ENCODE measurements around the gene PPP1R1B.
A peak's percentile ranks its signal among the peaks of the same experiment; 100 is the strongest.

The PPP1R1B gene

GRCh38 chr17:39601758-39602532, 24.8 kb upstream of the PPP1R1B start:
- TF ChIP-seq REST (IDR thresholded peaks at IDR 0.05; ENCODE audit: low read depth) (peak; percentile 75), EGR1 (IDR thresholded peaks at IDR 0.05) (no peak)

- TF ChIP-seq TCF12 (IDR thresholded peaks at IDR 0.05; ENCODE audit: low read depth), result no peak
Measured at GRCh38 chr17:39602533-39603303, 24.0 kb upstream of the PPP1R1B start.

GRCh38 chr17:39603304-39604016, 23.3 kb upstream of the PPP1R1B start:
- no peak for TF ChIP-seq FOXM1 (IDR thresholded peaks at IDR 0.05; ENCODE audit: borderline replicate concordance, low read depth)
- no peak for TF ChIP-seq TAF1 (IDR thresholded peaks at IDR 0.05; ENCODE audit: low read depth)
- no peak for TF ChIP-seq EGR1 (IDR thresholded peaks at IDR 0.05)
- no peak for TF ChIP-seq NFIC (IDR thresholded peaks at IDR 0.05)
- no peak for TF ChIP-seq TCF12 (IDR thresholded peaks at IDR 0.05; ENCODE audit: low read depth)
- no peak for TF ChIP-seq TEAD4 (IDR thresholded peaks at IDR 0.05)
- TF ChIP-seq YY1 (IDR thresholded peaks at IDR 0.05; ENCODE audit: low read depth), result no peak
- no peak for TF ChIP-seq EP300 (IDR thresholded peaks at IDR 0.05; ENCODE audit: borderline replicate concordance)
- no peak for TF ChIP-seq MAX (IDR thresholded peaks at IDR 0.05)
- TF ChIP-seq CEBPB (IDR thresholded peaks at IDR 0.05), result no peak
- TF ChIP-seq RAD21 (IDR thresholded peaks at IDR 0.05; ENCODE audit: low read depth), result no peak
- no peak for TF ChIP-seq ZBTB7A (IDR thresholded peaks at IDR 0.05; ENCODE audit: low read depth)
- no peak for TF ChIP-seq USF1 (IDR thresholded peaks at IDR 0.05)
- TF ChIP-seq CREB1 (IDR thresholded peaks at IDR 0.05; ENCODE audit: low read depth), result no peak
- TF ChIP-seq REST (IDR thresholded peaks at IDR 0.05; ENCODE audit: low read depth), result no peak

GRCh38 chr17:39604911-39605491, 21.8 kb upstream of the PPP1R1B start:
- TF ChIP-seq FOXM1 (IDR thresholded peaks at IDR 0.05; ENCODE audit: borderline replicate concordance, low read depth), result no peak
- TF ChIP-seq REST (IDR thresholded peaks at IDR 0.05; ENCODE audit: low read depth), result no peak
- no peak for TF ChIP-seq TAF1 (IDR thresholded peaks at IDR 0.05; ENCODE audit: low read depth)
- TF ChIP-seq YY1 (IDR thresholded peaks at IDR 0.05; ENCODE audit: low read depth), result no peak
- TF ChIP-seq TCF12 (IDR thresholded peaks at IDR 0.05; ENCODE audit: low read depth), result no peak
- TF ChIP-seq TEAD4 (IDR thresholded peaks at IDR 0.05), result no peak
- TF ChIP-seq RAD21 (IDR thresholded peaks at IDR 0.05; ENCODE audit: low read depth), result no peak
- no peak for TF ChIP-seq EGR1 (IDR thresholded peaks at IDR 0.05)
- no peak for TF ChIP-seq CREB1 (IDR thresholded peaks at IDR 0.05; ENCODE audit: low read depth)
- no peak for TF ChIP-seq EP300 (IDR thresholded peaks at IDR 0.05; ENCODE audit: borderline replicate concordance)
- no peak for TF ChIP-seq USF1 (IDR thresholded peaks at IDR 0.05)
- no peak for TF ChIP-seq NFIC (IDR thresholded peaks at IDR 0.05)
- no peak for TF ChIP-seq CEBPB (IDR thresholded peaks at IDR 0.05)

Data from Ishikawa (cell line).